K562 (cell line): ENCODE data around the gene RBM12. TPM values are rescaled to one million over a fixed set of nuclear protein-coding genes. Genes with fewer than 3 reads are reported as not detected.

ENCODE experiments used
- ASH1L ChIP-seq: fragments of 450-650 bp; IDR thresholded peaks from 2 replicates; pipeline ENCODE4 v1.6.1; 2018; ENCODE audit warnings: borderline replicate concordance, mild to moderate bottlenecking, low read depth; ENCODE audit not compliant: partially characterized antibody
- BDP1 ChIP-seq: IDR thresholded peaks from 3 replicates; pipeline ENCODE4 v1.6.1; 2011; ENCODE audit not compliant: insufficient read length, insufficient read depth
- CHAMP1 ChIP-seq: fragments of 450-650 bp; IDR thresholded peaks from 2 replicates; pipeline ENCODE4 v1.6.1; 2016; ENCODE audit warnings: mild to moderate bottlenecking
- CHD2 ChIP-seq: IDR thresholded peaks from 2 replicates; pipeline ENCODE4 v1.6.1; 2011; ENCODE audit warnings: low read depth, low read length
- CREM ChIP-seq: IDR thresholded peaks from 2 replicates; pipeline ENCODE4 v1.6.1; 2014; ENCODE audit warnings: antibody characterized with exemption, low read depth
- ESRRB ChIP-seq: fragments of 250-450 bp; sonication (Bioruptor Pico); IDR thresholded peaks from 2 replicates; pipeline ENCODE4 v1.5.0; 2020; ENCODE audit warnings: mild to moderate bottlenecking, moderate library complexity, borderline replicate concordance
- HNRNPK ChIP-seq: fragments of 200-400 bp; formaldehyde crosslinking; IDR thresholded peaks from one replicate; pipeline ENCODE4 v1.6.1; 2018; ENCODE audit warnings: mild to moderate bottlenecking, low read depth, low read length; ENCODE audit not compliant: poor library complexity, severe bottlenecking
- KDM4B ChIP-seq, 2 experiments: fragments of 450-650 bp in 1 of 2; sonication (generic) in 1 of 2; IDR thresholded peaks; 2 replicates each; pipeline ENCODE4 v1.6.1; 2016 to 2017; ENCODE audit warnings: borderline replicate concordance in 2 of 2, antibody characterized with exemption in 1 of 2, low read depth in 1 of 2, mild to moderate bottlenecking in 1 of 2
- MCM5 ChIP-seq: fragments of 450-650 bp; IDR thresholded peaks from 2 replicates; pipeline ENCODE4 v1.6.1; 2016; ENCODE audit warnings: low read depth
- NRF1 ChIP-seq, 2 experiments: fragments of 450-650 bp; IDR thresholded peaks in 1 of 2; conservative IDR thresholded peaks in 1 of 2; 2 replicates each; pipeline ENCODE4 v1.6.1; 2014; ENCODE audit warnings: mild to moderate bottlenecking in 2 of 2
- PHF21A ChIP-seq: fragments of 450-650 bp; IDR thresholded peaks from 2 replicates; pipeline ENCODE4 v1.6.1; 2017; ENCODE audit warnings: low read depth, borderline replicate concordance
- SMAD2 ChIP-seq: fragments of 150-350 bp; IDR thresholded peaks from 2 replicates; pipeline ENCODE4 v1.6.1; 2014; ENCODE audit warnings: low read depth, mild to moderate bottlenecking, low read length
- SUPT5H ChIP-seq: fragments of 450-650 bp; IDR thresholded peaks from 2 replicates; pipeline ENCODE4 v1.6.1; 2016
- TCF7L2 ChIP-seq: fragments of 150-350 bp; IDR thresholded peaks from 2 replicates; pipeline ENCODE4 v1.6.1; 2016; ENCODE audit warnings: low read depth, mild to moderate bottlenecking, low read length, moderate library complexity
- TRIM25 ChIP-seq: fragments of 450-650 bp; IDR thresholded peaks from 2 replicates; pipeline ENCODE4 v1.7.0; 2016; ENCODE audit warnings: borderline replicate concordance
- ZBTB11 ChIP-seq, 3 experiments: fragments of 200-800 bp in 1 of 3; fragments of 250-450 bp in 1 of 3; fragments of 450-650 bp in 1 of 3; sonication (Bioruptor Pico) in 1 of 3; sonication (Bioruptor generic) in 1 of 3; formaldehyde crosslinking in 1 of 3; IDR thresholded peaks; 2 replicates each; pipeline versions ENCODE4 v1.6.1 to v1.8.0; 2016 to 2022; ENCODE audit warnings: mild to moderate bottlenecking in 2 of 3, missing genetic modification characterization in 2 of 3, missing compliant biosample characterization in 1 of 3, moderate library complexity in 1 of 3
- ZNF589 ChIP-seq: fragments of 200-800 bp; sonication (Bioruptor generic); IDR thresholded peaks from 2 replicates; pipeline ENCODE4 v1.6.1; 2016; ENCODE audit warnings: low read depth, missing genetic modification characterization, missing compliant biosample characterization
- polyA plus RNA-seq, 8 experiments: library from polyadenylated mRNA; depleted of rRNA in 4 of 8; stranded (reverse) in 5 of 8; unstranded in 3 of 8; fragments of >200 nt; fragmentation: Nextera tagmentation in 2 of 8; fragmentation: Illumina TruSeq in 1 of 8; extraction: Ambion mirVana in 2 of 8; extraction: Trizol in 1 of 8; gene quantifications; 2 replicates each; pipeline versions ENCODE4 v1.2.1 to v1.2.3, GENCODE V29; 2011 to 2014; ENCODE audit warnings: inconsistent platforms in 1 of 8, missing spikeins in 1 of 8
- total RNA-seq, 7 experiments: library from RNA; depleted of rRNA in 6 of 7; stranded (reverse); fragments of >200 nt in 6 of 7; fragmentation: Illumina TruSeq in 2 of 7; extraction: Trizol in 2 of 7; gene quantifications; 2 replicates each; pipeline versions ENCODE4 v1.2.1 to v1.2.3, GENCODE V29; 2011 to 2021; ENCODE audit warnings: low replicate concordance in 1 of 7

The RBM12 gene
- total and polyA plus RNA-seq, 9 of the 15 experiments (the other 6 are each of a cell fraction or from before 2014, with no cell fraction given) = 5.0 to 162 (median 73.3) TPM

- 0 out of 2 replicates have a peak, but pooled peaks have one; percentile 8 for TF ChIP-seq PHF21A
- peak in 1 of 2 experiments; percentile 98; a peak in 2 of 4 replicates for TF ChIP-seq KDM4B (IDR thresholded peaks at IDR 0.05; ENCODE audit: borderline replicate concordance in 2 of 2, low read depth in 1 of 2)
- no peak for TF ChIP-seq CHD2
- TF ChIP-seq TCF7L2 = no peak
- TF ChIP-seq TRIM25 = no peak
- TF ChIP-seq CREM = peak; percentile 99
- TF ChIP-seq BDP1 = no peak
- TF ChIP-seq SUPT5H = peak; percentile 91
- TF ChIP-seq HNRNPK = no peak
- TF ChIP-seq CHAMP1 = no peak
- TF ChIP-seq ZNF589 (CRISPR knock-in tag) = no peak
- no peak for TF ChIP-seq SMAD2
- TF ChIP-seq NRF1 (conservative IDR thresholded peaks at IDR 0.05 in 1 of 2, IDR thresholded peaks at IDR 0.05 in 1 of 2) = peak; percentile 90 to 91
- no peak for TF ChIP-seq MCM5
- no peak for TF ChIP-seq ESRRB (CRISPR knock-in tag)
- no peak for TF ChIP-seq ASH1L
- TF ChIP-seq ZBTB11 (CRISPR knock-in tag; IDR thresholded peaks at IDR 0.05) = peak in 2 of 3 experiments; percentile 70 to 94; a peak in 5 of 6 replicates
Measured at GRCh38 chr20:35699127-35699956, 34.6 kb upstream of the RBM12 start, which contains the start of the genes NFS1 and ROMO1 (continued).
